Hepatocyte (in vitro differentiated cells): Measurements from ENCODE around the gene PI4KA. TPM values are rescaled to one million over a fixed set of nuclear protein-coding genes. Genes with fewer than 3 reads are reported as not detected.

Experiments used
- DNase-seq: peaks from one replicate; pipeline ENCODE4 v3.0.0-alpha.2; 2016; ENCODE audit warnings: low spot score
- H2AFZ ChIP-seq: fragments of 200-600 bp; sonication (generic); 2 replicates; pipeline ENCODE4 v1.6.0; 2016; ENCODE audit warnings: antibody characterized with exemption, mild to moderate bottlenecking
- H3K27ac ChIP-seq: fragments of 200-600 bp; sonication (generic); 2 replicates; pipeline ENCODE4 v1.5.1; 2016; ENCODE audit warnings: mild to moderate bottlenecking
- H3K27me3 ChIP-seq: fragments of 200-600 bp; sonication (generic); 2 replicates; pipeline ENCODE4 v1.6.1; 2016
- H3K36me3 ChIP-seq: fragments of 200-600 bp; sonication (generic); replicated peaks from 2 replicates; pipeline ENCODE4 v1.5.1; 2016; ENCODE audit warnings: low read depth; ENCODE audit not compliant: insufficient read depth
- H3K4me1 ChIP-seq: fragments of 200-600 bp; sonication (generic); 2 replicates; pipeline ENCODE4 v1.5.1; 2016; ENCODE audit warnings: mild to moderate bottlenecking, moderate library complexity; ENCODE audit not compliant: insufficient read depth
- H3K4me2 ChIP-seq: fragments of 200-600 bp; sonication (generic); 2 replicates; pipeline ENCODE4 v1.6.0; 2016
- H3K4me3 ChIP-seq: fragments of 200-600 bp; sonication (generic); 2 replicates; pipeline ENCODE4 v1.5.1; 2016; ENCODE audit warnings: mild to moderate bottlenecking
- H3K79me2 ChIP-seq: fragments of 200-600 bp; sonication (generic); 2 replicates; pipeline ENCODE4 v1.6.0; 2017; ENCODE audit warnings: mild to moderate bottlenecking
- H3K9me2 ChIP-seq: fragments of 200-600 bp; sonication (generic); replicated peaks from 2 replicates; pipeline ENCODE4 v1.6.0; 2017; ENCODE audit warnings: mild to moderate bottlenecking; ENCODE audit not compliant: insufficient read depth
- H3K9me3 ChIP-seq: fragments of 200-600 bp; sonication (generic); 2 replicates; pipeline ENCODE4 v1.5.1; 2016; ENCODE audit warnings: low read depth, mild to moderate bottlenecking
- H4K20me1 ChIP-seq: fragments of 200-600 bp; sonication (generic); 2 replicates; pipeline ENCODE4 v1.6.0; 2016; ENCODE audit warnings: mild to moderate bottlenecking; ENCODE audit not compliant: insufficient read depth, poor library complexity, severe bottlenecking
- EZH2 ChIP-seq: fragments of 200-600 bp; sonication (generic); IDR thresholded peaks from 2 replicates; pipeline ENCODE4 v1.6.1; 2016; ENCODE audit warnings: antibody characterized with exemption, mild to moderate bottlenecking, borderline replicate concordance
- EZH2phosphoT487 ChIP-seq: fragments of 200-600 bp; sonication (generic); IDR thresholded peaks from one replicate; pipeline ENCODE4 v1.6.1; 2018; ENCODE audit warnings: antibody characterized with exemption, mild to moderate bottlenecking, low read depth, moderate library complexity; ENCODE audit not compliant: unreplicated experiment, severe bottlenecking
- WGBS: methylation state at CpG from one replicate; pipeline ENCODE4 v1.1.6; 2016; ENCODE audit warnings: low lambda C conversion rate; ENCODE audit errors: missing lambda C conversion rate; 5-methylcytosine and 5-hydroxymethylcytosine counted together
- polyA plus RNA-seq: library from polyadenylated mRNA; unstranded; fragments of >200 nt; fragmentation: Nextera tagmentation; extraction: Ambion mirVana; gene quantifications from 2 replicates; pipeline ENCODE4 v1.2.1, GENCODE V29; 2016
- total RNA-seq: library from RNA; depleted of rRNA; stranded (reverse); fragments of >200 nt; gene quantifications from 2 replicates; pipeline ENCODE4 v1.2.3, GENCODE V29; 2014
- TF ChIP-seq, protein P1 (sequence below): fragments of 200-600 bp; sonication (generic); IDR thresholded peaks from 2 replicates; pipeline ENCODE4 v1.5.1; 2016; ENCODE audit warnings: antibody characterized with exemption, mild to moderate bottlenecking; ENCODE audit not compliant: poor library complexity

Gene PI4KA
- total and polyA plus RNA-seq, 2 experiments from 2014 or later: 59.1 to 75.7 TPM

DNA sequence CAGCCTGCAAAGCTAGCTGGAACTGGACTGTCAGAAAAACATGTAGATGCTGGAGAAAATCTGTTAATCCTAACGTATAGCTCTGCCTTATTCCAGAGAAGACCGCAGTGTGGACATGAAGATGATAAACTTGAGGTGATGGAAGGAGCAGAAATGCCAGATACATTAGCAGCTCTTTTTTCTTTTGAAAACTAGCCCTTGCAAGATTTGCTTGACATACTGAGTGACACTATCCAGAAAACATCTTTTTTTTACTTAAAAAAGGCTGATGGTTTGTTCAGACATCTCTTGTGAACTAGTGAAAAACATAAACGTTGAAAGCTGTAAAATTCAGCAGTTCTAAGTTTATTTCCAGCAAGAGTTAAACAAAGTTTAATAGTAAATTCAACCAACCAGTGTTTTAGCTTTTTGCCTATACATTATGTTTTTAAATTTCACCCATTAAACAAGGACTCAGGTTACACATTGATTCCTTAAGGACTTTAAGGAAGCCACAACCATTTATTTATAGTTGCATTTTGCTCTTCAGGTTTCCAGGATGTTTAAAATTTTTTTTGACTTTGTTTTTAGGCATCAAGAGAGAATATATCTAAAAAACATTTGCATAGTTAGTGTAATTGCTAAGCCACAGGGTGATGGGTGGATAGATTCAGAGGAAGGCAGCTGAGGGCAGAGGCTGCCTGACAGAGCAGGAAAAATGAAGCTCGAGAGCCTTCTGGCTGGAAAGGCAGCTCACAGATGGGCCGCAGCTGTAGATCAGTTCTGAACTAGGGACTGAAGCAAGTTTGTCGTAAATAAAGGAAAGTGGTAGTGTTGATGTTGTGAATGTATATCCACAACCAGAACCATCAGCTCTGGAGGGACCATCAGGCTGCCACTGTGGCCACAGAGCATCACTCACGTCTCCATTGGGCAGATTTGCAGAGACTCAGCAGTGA, 9.7 kb upstream of the PI4KA start:
- Histone ChIP-seq H3K79me2 (peaks cover 31% of the 10 kb centered on the region), H3K4me1 (peaks cover 25% of the 10 kb centered on the region), H3K9me2 (no peaks in the 10 kb centered on the region), H4K20me1 (no peaks in the 10 kb centered on the region), H3K4me2 (peak overlapping the region; percentile 52), H3K27me3 (no peaks in the 10 kb centered on the region), H3K4me3 (no peak overlapping the region), H2AFZ (no peak overlapping the region), H3K27ac (peak overlapping the region; percentile 86), H3K36me3 (no peaks in the 10 kb centered on the region), H3K9me3 (no peaks in the 10 kb centered on the region)
- TF ChIP-seq EZH2 (no peak), EZH2phosphoT487 (no peak)
- TF ChIP-seq, protein P1, sequence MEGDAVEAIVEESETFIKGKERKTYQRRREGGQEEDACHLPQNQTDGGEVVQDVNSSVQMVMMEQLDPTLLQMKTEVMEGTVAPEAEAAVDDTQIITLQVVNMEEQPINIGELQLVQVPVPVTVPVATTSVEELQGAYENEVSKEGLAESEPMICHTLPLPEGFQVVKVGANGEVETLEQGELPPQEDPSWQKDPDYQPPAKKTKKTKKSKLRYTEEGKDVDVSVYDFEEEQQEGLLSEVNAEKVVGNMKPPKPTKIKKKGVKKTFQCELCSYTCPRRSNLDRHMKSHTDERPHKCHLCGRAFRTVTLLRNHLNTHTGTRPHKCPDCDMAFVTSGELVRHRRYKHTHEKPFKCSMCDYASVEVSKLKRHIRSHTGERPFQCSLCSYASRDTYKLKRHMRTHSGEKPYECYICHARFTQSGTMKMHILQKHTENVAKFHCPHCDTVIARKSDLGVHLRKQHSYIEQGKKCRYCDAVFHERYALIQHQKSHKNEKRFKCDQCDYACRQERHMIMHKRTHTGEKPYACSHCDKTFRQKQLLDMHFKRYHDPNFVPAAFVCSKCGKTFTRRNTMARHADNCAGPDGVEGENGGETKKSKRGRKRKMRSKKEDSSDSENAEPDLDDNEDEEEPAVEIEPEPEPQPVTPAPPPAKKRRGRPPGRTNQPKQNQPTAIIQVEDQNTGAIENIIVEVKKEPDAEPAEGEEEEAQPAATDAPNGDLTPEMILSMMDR: no peak
- 45% methylated on average over 7 of the region's 7 CpGs for WGBS
- no peak for DNase-seq

DNA sequence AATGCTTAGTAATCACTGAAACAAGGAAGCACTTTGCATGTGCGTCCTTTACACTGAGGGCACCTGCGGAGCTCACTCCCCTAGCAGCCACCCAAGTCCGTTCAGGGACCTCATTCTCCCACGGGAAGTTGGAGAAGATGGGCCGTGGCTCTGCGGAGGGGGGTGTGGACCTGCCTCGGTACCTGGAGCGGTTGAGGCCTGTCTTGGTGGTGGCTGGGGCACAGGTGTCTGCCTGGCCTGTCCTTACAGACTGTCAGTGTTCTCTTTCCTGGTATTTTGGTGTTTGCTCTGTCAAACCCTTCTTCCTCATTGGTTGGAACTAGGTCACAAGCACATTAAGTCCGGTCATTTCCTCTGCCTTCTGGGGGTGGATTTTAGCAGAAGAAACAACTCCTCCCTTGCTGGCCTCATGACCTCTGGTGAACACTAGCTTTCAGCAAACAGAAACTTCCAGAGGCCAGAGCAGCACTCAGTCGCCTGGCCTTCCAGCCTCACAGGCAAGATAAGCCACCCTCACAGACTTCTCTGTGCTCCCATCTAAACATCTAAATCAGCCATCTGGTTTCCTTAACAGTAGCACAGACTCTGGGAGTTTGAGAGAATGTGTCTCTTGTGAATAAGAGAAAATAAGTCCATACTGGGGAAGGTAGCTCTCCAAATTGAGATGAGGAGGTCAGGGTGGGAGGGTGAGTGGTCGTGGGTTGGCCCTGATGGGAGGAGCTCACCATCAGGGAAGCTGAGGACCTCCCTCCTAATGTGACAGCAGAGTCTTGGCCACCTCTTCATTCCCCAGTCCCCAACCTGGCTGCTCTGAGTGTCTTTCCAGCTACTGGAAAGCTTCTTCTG, 8.8 kb upstream of the PI4KA start:
- peaks cover 25% of the 10 kb centered on the region for H3K4me1 ChIP-seq
- H3K9me2 ChIP-seq: no peaks in the 10 kb centered on the region
- peak overlapping the region; percentile 86 for H3K27ac ChIP-seq
- no peak overlapping the region for H2AFZ ChIP-seq
- TF ChIP-seq EZH2: no peak
- TF ChIP-seq, protein P1: no peak
- TF ChIP-seq EZH2phosphoT487: no peak
- no peaks in the 10 kb centered on the region for H3K9me3 ChIP-seq
- H4K20me1 ChIP-seq: no peaks in the 10 kb centered on the region
- peak; percentile 62 for DNase-seq
- H3K36me3 ChIP-seq: no peaks in the 10 kb centered on the region
- H3K27me3 ChIP-seq: no peaks in the 10 kb centered on the region
- peaks cover 38% of the 10 kb centered on the region for H3K79me2 ChIP-seq
- no peak overlapping the region for H3K4me3 ChIP-seq
- peak overlapping the region; percentile 52 for H3K4me2 ChIP-seq
- 57% methylated on average over 11 of the region's 11 CpGs for WGBS

DNA sequence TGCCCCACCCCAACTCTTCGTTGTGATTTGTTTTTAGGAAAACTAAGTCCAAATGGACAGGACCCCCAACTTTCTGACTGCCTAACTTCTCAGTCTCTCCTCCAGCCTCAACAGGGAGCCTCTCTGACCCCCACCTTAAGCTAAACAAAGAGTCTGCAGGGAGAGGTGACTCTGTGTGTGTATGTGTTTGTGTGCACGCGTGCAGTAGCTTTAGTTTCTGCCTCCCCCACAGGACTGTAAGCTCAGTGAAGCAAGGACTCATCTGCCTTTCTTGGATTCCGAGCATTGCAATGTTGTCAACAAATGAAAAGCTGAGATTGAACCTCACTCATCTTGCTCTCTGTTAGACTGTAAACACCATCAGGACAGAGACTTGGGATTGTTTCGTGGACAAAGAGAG, 8.1 kb upstream of the PI4KA start:
- Histone ChIP-seq H3K27me3 (no peaks in the 10 kb centered on the region), H3K27ac (peak overlapping the region; percentile 86), H3K4me1 (peaks cover 25% of the 10 kb centered on the region), H2AFZ (no peak overlapping the region), H3K79me2 (peaks cover 44% of the 10 kb centered on the region), H3K9me2 (no peaks in the 10 kb centered on the region), H4K20me1 (no peaks in the 10 kb centered on the region), H3K4me3 (no peak overlapping the region), H3K4me2 (peak overlapping the region; percentile 52), H3K9me3 (no peaks in the 10 kb centered on the region), H3K36me3 (no peaks in the 10 kb centered on the region)
- 77% methylated on average over 5 of the region's 5 CpGs for WGBS
- no peak for TF ChIP-seq EZH2phosphoT487
- TF ChIP-seq, protein P1: no peak
- TF ChIP-seq EZH2: no peak
- no peak for DNase-seq
